Mammary epithelial cell (primary cell): ENCODE data around the gene WNK4.

Experiments used
- EZH2 ChIP-seq: IDR thresholded peaks from 2 replicates; pipeline ENCODE4 v1.6.1; 2012; ENCODE audit warnings: low read length, inconsistent platforms, borderline replicate concordance
- TF ChIP-seq, protein P1 (sequence below), 2 donors: IDR thresholded peaks in 1 of 2; conservative IDR thresholded peaks in 1 of 2; 2 replicates each; pipeline ENCODE4 v1.5.1; 2011 to 2012; ENCODE audit warnings: inconsistent platforms in 2 of 2, low read length in 2 of 2, mild to moderate bottlenecking in 2 of 2, control low read depth in 1 of 2, low read depth in 1 of 2; ENCODE audit not compliant: insufficient read depth in 1 of 2; ENCODE audit errors: extremely low read depth in 1 of 2

DNA sequence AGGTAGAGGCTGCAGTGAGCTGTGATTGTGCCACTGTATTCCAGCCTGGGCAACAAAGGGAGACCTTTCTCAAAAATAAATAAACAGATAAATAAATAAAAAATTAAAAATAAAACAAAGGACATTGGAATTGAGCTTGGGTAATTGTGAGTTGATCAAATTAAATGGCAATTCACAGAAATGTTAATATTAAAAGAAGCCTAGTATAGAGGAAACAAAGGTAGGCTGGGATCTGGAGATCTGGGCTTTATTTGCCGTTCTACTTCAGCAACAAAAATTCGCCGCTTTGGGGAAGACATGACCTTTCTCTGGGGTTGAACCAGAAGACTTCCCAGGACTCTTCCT is 7.5 kb upstream of the WNK4 start:
- no peak for TF ChIP-seq EZH2
- TF ChIP-seq, protein P1, sequence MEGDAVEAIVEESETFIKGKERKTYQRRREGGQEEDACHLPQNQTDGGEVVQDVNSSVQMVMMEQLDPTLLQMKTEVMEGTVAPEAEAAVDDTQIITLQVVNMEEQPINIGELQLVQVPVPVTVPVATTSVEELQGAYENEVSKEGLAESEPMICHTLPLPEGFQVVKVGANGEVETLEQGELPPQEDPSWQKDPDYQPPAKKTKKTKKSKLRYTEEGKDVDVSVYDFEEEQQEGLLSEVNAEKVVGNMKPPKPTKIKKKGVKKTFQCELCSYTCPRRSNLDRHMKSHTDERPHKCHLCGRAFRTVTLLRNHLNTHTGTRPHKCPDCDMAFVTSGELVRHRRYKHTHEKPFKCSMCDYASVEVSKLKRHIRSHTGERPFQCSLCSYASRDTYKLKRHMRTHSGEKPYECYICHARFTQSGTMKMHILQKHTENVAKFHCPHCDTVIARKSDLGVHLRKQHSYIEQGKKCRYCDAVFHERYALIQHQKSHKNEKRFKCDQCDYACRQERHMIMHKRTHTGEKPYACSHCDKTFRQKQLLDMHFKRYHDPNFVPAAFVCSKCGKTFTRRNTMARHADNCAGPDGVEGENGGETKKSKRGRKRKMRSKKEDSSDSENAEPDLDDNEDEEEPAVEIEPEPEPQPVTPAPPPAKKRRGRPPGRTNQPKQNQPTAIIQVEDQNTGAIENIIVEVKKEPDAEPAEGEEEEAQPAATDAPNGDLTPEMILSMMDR (conservative IDR thresholded peaks at IDR 0.05 in 1 of 2, IDR thresholded peaks at IDR 0.05 in 1 of 2; ENCODE audit: extremely low read depth in 1 of 2, insufficient read depth in 1 of 2, low read depth in 1 of 2, low read length in 2 of 2) = no peak
